ENCODE data around the gene HNRNPA3. TPM values are rescaled to one million over a fixed set of nuclear protein-coding genes. Genes with fewer than 3 reads are reported as not detected.

The HNRNPA3 gene
- total and polyA plus RNA-seq, 2 experiments from 2014 or later = 151 to 290 TPM

DNA sequence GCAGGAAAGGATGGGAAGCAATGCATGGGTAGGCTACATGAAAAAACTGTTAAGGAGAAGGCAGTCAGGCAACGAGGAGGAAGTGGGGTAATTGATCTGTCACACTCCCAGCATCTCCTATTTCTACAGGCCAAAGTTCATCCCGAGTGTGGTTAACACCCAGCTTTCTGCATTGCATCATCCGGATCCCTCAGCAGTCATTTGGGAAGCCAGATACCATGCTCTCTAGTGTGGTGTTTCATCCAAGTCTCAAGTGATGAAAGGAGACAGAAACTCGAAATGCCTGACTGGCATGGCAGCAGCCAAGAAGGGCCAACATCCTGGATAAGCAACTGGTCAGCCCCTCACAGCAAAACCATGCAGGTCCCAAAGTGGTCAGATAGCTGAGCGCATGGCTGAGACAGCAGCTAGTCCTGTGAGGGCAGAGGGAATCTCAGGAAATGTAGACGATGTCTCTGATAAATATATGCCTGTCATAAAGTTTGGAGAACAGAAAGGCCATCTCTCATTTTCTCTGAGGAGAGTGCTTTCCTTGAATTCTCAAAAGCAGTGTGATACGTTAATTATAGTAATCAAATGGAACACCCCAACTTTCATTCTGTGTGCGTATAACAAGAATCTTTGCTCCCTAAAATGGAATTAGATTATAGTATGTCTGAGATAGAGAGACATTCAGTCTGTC, 24.8 kb upstream of the HNRNPA3 start (continued):
- TF ChIP-seq, protein P1, sequence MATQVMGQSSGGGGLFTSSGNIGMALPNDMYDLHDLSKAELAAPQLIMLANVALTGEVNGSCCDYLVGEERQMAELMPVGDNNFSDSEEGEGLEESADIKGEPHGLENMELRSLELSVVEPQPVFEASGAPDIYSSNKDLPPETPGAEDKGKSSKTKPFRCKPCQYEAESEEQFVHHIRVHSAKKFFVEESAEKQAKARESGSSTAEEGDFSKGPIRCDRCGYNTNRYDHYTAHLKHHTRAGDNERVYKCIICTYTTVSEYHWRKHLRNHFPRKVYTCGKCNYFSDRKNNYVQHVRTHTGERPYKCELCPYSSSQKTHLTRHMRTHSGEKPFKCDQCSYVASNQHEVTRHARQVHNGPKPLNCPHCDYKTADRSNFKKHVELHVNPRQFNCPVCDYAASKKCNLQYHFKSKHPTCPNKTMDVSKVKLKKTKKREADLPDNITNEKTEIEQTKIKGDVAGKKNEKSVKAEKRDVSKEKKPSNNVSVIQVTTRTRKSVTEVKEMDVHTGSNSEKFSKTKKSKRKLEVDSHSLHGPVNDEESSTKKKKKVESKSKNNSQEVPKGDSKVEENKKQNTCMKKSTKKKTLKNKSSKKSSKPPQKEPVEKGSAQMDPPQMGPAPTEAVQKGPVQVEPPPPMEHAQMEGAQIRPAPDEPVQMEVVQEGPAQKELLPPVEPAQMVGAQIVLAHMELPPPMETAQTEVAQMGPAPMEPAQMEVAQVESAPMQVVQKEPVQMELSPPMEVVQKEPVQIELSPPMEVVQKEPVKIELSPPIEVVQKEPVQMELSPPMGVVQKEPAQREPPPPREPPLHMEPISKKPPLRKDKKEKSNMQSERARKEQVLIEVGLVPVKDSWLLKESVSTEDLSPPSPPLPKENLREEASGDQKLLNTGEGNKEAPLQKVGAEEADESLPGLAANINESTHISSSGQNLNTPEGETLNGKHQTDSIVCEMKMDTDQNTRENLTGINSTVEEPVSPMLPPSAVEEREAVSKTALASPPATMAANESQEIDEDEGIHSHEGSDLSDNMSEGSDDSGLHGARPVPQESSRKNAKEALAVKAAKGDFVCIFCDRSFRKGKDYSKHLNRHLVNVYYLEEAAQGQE (IDR thresholded peaks at IDR 0.05; ENCODE audit: unreplicated experiment) = no peak
- TF ChIP-seq STAT1 (IDR thresholded peaks at IDR 0.05; ENCODE audit: unreplicated experiment) (no peak), ZNF331 (CRISPR knock-in tag; IDR thresholded peaks at IDR 0.05; ENCODE audit: low read depth) (no peak), CREB1 (CRISPR knock-in tag; IDR thresholded peaks at IDR 0.05; ENCODE audit: low read depth) (no peak)

DNA sequence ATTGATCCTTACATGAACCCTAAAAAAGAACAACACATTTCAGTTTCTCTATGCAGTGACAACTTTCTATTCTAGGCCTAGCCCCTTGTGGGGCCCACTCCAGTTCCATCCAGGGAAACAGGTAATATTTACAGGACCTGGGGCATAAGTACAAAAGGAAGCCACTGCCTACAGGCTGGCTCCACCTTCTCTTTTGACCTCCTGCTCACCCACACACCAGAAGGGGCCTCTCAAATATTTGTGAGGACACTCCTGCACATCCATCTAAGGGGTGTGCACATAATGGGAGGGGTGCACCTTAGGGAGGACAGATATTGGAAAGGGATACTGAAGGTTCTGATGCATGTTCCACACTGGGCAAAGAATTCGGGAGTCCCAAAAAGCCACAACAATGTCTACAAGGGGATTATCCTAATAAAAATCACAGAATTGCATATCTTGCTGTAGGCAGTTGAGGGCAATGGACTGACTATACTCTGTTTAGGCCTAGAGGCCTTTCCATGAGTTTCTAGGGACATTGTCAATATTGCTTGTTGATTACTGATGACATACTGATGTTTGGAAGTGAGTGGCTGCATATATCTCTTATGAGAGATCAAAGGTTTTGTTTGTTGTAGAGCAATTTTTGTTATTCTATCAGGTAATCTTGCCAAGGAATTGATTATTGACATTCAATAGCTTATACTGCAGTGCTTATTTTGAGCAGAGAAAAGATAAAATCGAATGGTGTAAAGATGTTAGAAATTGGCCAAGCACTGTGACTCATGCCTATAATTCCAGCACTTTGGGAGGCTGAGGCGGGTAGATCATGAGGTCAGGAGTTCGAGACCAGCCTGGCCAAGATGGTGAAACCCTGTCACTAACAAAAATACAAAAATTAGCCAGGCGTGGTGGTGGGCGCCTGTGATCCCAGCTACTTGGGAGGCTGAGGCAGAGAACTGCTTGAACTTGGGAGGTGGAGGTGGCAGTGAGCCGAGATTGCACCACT, 23.8 kb upstream of the HNRNPA3 start:
- H3K27ac ChIP-seq (ENCODE audit: low read depth) = no peak overlapping the region
- H3K4me2 ChIP-seq = no peak overlapping the region
- H4K20me1 ChIP-seq (replicated peaks; ENCODE audit: insufficient read depth) = no peaks in the 10 kb centered on the region
- no peak overlapping the region for H3K4me3 Mint-ChIP-seq
- H2AFZ ChIP-seq = no peak overlapping the region
- H3K4me1 ChIP-seq (ENCODE audit: insufficient read depth) = 0 out of 2 replicates have a peak, but pooled peaks cover 10% of the 10 kb centered on the region
- TF ChIP-seq, protein P2, sequence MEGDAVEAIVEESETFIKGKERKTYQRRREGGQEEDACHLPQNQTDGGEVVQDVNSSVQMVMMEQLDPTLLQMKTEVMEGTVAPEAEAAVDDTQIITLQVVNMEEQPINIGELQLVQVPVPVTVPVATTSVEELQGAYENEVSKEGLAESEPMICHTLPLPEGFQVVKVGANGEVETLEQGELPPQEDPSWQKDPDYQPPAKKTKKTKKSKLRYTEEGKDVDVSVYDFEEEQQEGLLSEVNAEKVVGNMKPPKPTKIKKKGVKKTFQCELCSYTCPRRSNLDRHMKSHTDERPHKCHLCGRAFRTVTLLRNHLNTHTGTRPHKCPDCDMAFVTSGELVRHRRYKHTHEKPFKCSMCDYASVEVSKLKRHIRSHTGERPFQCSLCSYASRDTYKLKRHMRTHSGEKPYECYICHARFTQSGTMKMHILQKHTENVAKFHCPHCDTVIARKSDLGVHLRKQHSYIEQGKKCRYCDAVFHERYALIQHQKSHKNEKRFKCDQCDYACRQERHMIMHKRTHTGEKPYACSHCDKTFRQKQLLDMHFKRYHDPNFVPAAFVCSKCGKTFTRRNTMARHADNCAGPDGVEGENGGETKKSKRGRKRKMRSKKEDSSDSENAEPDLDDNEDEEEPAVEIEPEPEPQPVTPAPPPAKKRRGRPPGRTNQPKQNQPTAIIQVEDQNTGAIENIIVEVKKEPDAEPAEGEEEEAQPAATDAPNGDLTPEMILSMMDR (conservative IDR thresholded peaks at IDR 0.05; ENCODE audit: low read depth in 2 of 2) = no peak
- TF ChIP-seq CREB1 (CRISPR knock-in tag; IDR thresholded peaks at IDR 0.05; ENCODE audit: low read depth) (no peak), NANOG (IDR thresholded peaks at IDR 0.05; ENCODE audit: borderline replicate concordance) (no peak), JUNB (IDR thresholded peaks at IDR 0.05; ENCODE audit: unreplicated experiment) (no peak), STAT1 (IDR thresholded peaks at IDR 0.05; ENCODE audit: unreplicated experiment) (no peak), POLR2AphosphoS5 (IDR thresholded peaks at IDR 0.05; ENCODE audit: low read depth) (no peak), EZH2phosphoT487 (IDR thresholded peaks at IDR 0.05; ENCODE audit: unreplicated experiment) (no peak)
- TF ChIP-seq, protein P3, sequence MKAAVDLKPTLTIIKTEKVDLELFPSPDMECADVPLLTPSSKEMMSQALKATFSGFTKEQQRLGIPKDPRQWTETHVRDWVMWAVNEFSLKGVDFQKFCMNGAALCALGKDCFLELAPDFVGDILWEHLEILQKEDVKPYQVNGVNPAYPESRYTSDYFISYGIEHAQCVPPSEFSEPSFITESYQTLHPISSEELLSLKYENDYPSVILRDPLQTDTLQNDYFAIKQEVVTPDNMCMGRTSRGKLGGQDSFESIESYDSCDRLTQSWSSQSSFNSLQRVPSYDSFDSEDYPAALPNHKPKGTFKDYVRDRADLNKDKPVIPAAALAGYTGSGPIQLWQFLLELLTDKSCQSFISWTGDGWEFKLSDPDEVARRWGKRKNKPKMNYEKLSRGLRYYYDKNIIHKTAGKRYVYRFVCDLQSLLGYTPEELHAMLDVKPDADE (IDR thresholded peaks at IDR 0.05) = no peak
- TF ChIP-seq, protein P1 (IDR thresholded peaks at IDR 0.05; ENCODE audit: unreplicated experiment) = no peak
- no peak for ATAC-seq
- no peak for DNase-seq (ENCODE audit: low spot score)
- no peaks in the 10 kb centered on the region for H3K36me3 ChIP-seq (ENCODE audit: insufficient read depth)
- no peaks in the 10 kb centered on the region for H3F3A ChIP-seq (replicated peaks; ENCODE audit: low read depth)
- H3K27me3 Mint-ChIP-seq (ENCODE audit: insufficient read depth, low read depth, poor library complexity) = no peaks in the 10 kb centered on the region
- H3K27ac Mint-ChIP-seq = no peak overlapping the region
- no peaks in the 10 kb centered on the region for H3K9me2 ChIP-seq (ENCODE audit: insufficient read depth)
- no peak overlapping the region for H3K4me3 ChIP-seq
- peaks cover 5% of the 10 kb centered on the region for H3K4me1 Mint-ChIP-seq
- H3K9me3 Mint-ChIP-seq = no peaks in the 10 kb centered on the region
- H3K27me3 ChIP-seq (ENCODE audit: insufficient read depth) = no peaks in the 10 kb centered on the region
- no peaks in the 10 kb centered on the region for H3K79me2 ChIP-seq (replicated peaks; ENCODE audit: insufficient read depth)
- H3K36me3 Mint-ChIP-seq (ENCODE audit: low read depth) = 0 out of 3 replicates have a peak, but pooled peaks cover 2% of the 10 kb centered on the region
